ENCODE data around the gene OR5K4. TPM values are rescaled to one million over a fixed set of nuclear protein-coding genes. Genes with fewer than 3 reads are reported as not detected.

OR5K4 gene
- total and polyA plus RNA-seq, 2 experiments from 2014 or later = not detected

DNA sequence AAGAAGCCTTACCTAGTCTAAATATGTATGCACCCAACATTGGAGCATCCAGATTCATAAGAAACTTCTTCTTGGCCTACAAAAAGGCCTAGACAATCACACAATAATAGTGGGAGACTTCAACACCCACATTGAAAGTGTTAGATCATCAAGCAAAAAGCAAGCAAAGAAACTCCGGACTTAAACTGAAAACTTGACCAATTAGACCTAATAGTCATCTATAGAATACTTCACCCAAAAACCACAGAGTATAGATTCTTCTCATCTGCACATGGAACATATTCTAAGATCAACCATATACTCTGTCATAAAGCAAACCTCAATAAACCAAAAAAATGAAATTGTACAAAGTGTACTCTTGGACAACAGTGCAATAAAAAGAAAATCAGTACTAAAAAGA lies 22.3 kb upstream of the OR5K4 start (continued):
- TF ChIP-seq ZNF462 (CRISPR knock-in tag; IDR thresholded peaks at IDR 0.05) (no peak), EZH2 (IDR thresholded peaks at IDR 0.05; ENCODE audit: low read depth, unreplicated experiment) (no peak), CREB1 (CRISPR knock-in tag; IDR thresholded peaks at IDR 0.05; ENCODE audit: low read depth) (no peak), POLR2AphosphoS5 (IDR thresholded peaks at IDR 0.05; ENCODE audit: low read depth) (no peak), JUNB (IDR thresholded peaks at IDR 0.05; ENCODE audit: unreplicated experiment) (no peak), ZNF114 (CRISPR knock-in tag; IDR thresholded peaks at IDR 0.05) (no peak), ZNF331 (CRISPR knock-in tag; IDR thresholded peaks at IDR 0.05; ENCODE audit: low read depth) (no peak), NANOG (IDR thresholded peaks at IDR 0.05; ENCODE audit: borderline replicate concordance) (no peak), EZH2phosphoT487 (IDR thresholded peaks at IDR 0.05; ENCODE audit: unreplicated experiment) (no peak), ETS1 (IDR thresholded peaks at IDR 0.05) (no peak), STAT1 (IDR thresholded peaks at IDR 0.05; ENCODE audit: unreplicated experiment) (no peak)
